HEK293 (cell line): ENCODE data around the gene CEP72.

Source experiments
- CTCF ChIP-seq: fragments of 450-650 bp; formaldehyde crosslinking; IDR thresholded peaks from 2 replicates; pipeline ENCODE4 v1.5.1; 2016; ENCODE audit warnings: missing biosample characterization, missing genetic modification characterization
- HOXA7 ChIP-seq: sonication (generic); formaldehyde crosslinking; IDR thresholded peaks from 2 replicates; pipeline ENCODE4 v1.8.1; 2022; ENCODE audit warnings: missing genetic modification reagents, borderline replicate concordance
- MYNN ChIP-seq: fragments of 450-650 bp; formaldehyde crosslinking; IDR thresholded peaks from 2 replicates; pipeline ENCODE4 v1.5.1; 2016; ENCODE audit warnings: missing biosample characterization, missing genetic modification characterization, borderline replicate concordance
- OVOL3 ChIP-seq: fragments of 450-650 bp; formaldehyde crosslinking; IDR thresholded peaks from 2 replicates; pipeline ENCODE4 v1.5.1; 2016; ENCODE audit warnings: missing biosample characterization, missing genetic modification characterization
- TSHZ1 ChIP-seq: fragments of 450-650 bp; formaldehyde crosslinking; IDR thresholded peaks from 2 replicates; pipeline ENCODE4 v1.5.1; 2016; ENCODE audit warnings: missing biosample characterization, missing genetic modification characterization, borderline replicate concordance
- ZNF133 ChIP-seq: fragments of 450-650 bp; formaldehyde crosslinking; IDR thresholded peaks from 2 replicates; pipeline ENCODE4 v1.5.1; 2016; ENCODE audit warnings: missing biosample characterization, missing genetic modification characterization
- ZNF549 ChIP-seq: fragments of 450-650 bp; IDR thresholded peaks from 2 replicates; pipeline ENCODE4 v1.5.1; 2018; ENCODE audit warnings: missing biosample characterization, missing genetic modification characterization, mild to moderate bottlenecking, inconsistent platforms, moderate library complexity
- ZNF558 ChIP-seq: fragments of 450-650 bp; formaldehyde crosslinking; IDR thresholded peaks from 2 replicates; pipeline ENCODE4 v1.5.1; 2016; ENCODE audit warnings: missing biosample characterization, missing genetic modification characterization

- TF ChIP-seq CTCF (tag by site-specific recombination) = no peak
- no peak for TF ChIP-seq ZNF549
- no peak for TF ChIP-seq HOXA7 (CRISPR knock-in tag)
- TF ChIP-seq OVOL3 (tag by site-specific recombination) = no peak
- TF ChIP-seq ZNF133 (tag by site-specific recombination) = no peak
- TF ChIP-seq TSHZ1 = no peak
- TF ChIP-seq ZNF558 (tag by site-specific recombination) = no peak
- TF ChIP-seq MYNN (tag by site-specific recombination) = no peak
Observed at GRCh38 chr5:665541-665955, 53.4 kb downstream of the CEP72 start.
